GM23248 (cell line): ENCODE measurements around the gene PSME1. TPM values are rescaled to one million over a fixed set of nuclear protein-coding genes. Genes with fewer than 3 reads are reported as not detected.

Source experiments
- DNase-seq: peaks from one replicate; pipeline ENCODE4 v3.0.0-alpha.2; 2015
- H2AFZ ChIP-seq: fragments of 200-600 bp; sonication (generic); 2 replicates; pipeline ENCODE4 v1.6.1; 2016; ENCODE audit warnings: antibody characterized with exemption
- H3F3A ChIP-seq: fragments of 200-600 bp; sonication (generic); 2 replicates; pipeline ENCODE4 v1.6.1; 2016; ENCODE audit warnings: mild to moderate bottlenecking, antibody characterized with exemption, mixed run types; ENCODE audit not compliant: insufficient read depth
- H3K27ac ChIP-seq: fragments of 200-600 bp; sonication (generic); 2 replicates; pipeline ENCODE4 v1.5.1; 2016; ENCODE audit warnings: mild to moderate bottlenecking
- H3K27me3 ChIP-seq: fragments of 200-600 bp; sonication (generic); replicated peaks from 2 replicates; pipeline ENCODE4 v1.6.1; 2016; ENCODE audit warnings: mild to moderate bottlenecking; ENCODE audit not compliant: insufficient read depth
- H3K36me3 ChIP-seq: fragments of 200-600 bp; sonication (generic); 2 replicates; pipeline ENCODE4 v1.6.1; 2016; ENCODE audit warnings: low read depth, mild to moderate bottlenecking
- H3K4me1 ChIP-seq: fragments of 200-600 bp; sonication (generic); 2 replicates; pipeline ENCODE4 v1.6.1; 2016; ENCODE audit warnings: mild to moderate bottlenecking; ENCODE audit not compliant: insufficient read depth
- H3K4me2 ChIP-seq: fragments of 200-600 bp; sonication (generic); one replicate; pipeline ENCODE4 v1.6.1; 2016; ENCODE audit warnings: mild to moderate bottlenecking; ENCODE audit not compliant: unreplicated experiment
- H3K4me3 ChIP-seq: fragments of 200-600 bp; sonication (generic); 2 replicates; pipeline ENCODE4 v1.5.1; 2016; ENCODE audit warnings: mild to moderate bottlenecking
- H3K79me2 ChIP-seq: fragments of 200-600 bp; sonication (generic); 2 replicates; pipeline ENCODE4 v1.6.1; 2016; ENCODE audit warnings: mild to moderate bottlenecking; ENCODE audit not compliant: insufficient read depth
- H3K9ac ChIP-seq: fragments of 200-600 bp; sonication (generic); 2 replicates; pipeline ENCODE4 v1.6.1; 2016; ENCODE audit warnings: mild to moderate bottlenecking
- H3K9me2 ChIP-seq: fragments of 200-600 bp; sonication (generic); 2 replicates; pipeline ENCODE4 v1.6.1; 2016; ENCODE audit warnings: mixed run types, mild to moderate bottlenecking, moderate library complexity; ENCODE audit not compliant: insufficient read depth
- H3K9me3 ChIP-seq: fragments of 200-600 bp; sonication (generic); one replicate; pipeline ENCODE4 v1.6.1; 2017; ENCODE audit warnings: low read depth
- H4K20me1 ChIP-seq: fragments of 200-600 bp; sonication (generic); 2 replicates; pipeline ENCODE4 v1.6.0; 2016; ENCODE audit not compliant: insufficient read depth
- EZH2 ChIP-seq: fragments of 200-600 bp; sonication (generic); IDR thresholded peaks from 2 replicates; pipeline ENCODE4 v1.6.1; 2018; ENCODE audit warnings: antibody characterized with exemption, mild to moderate bottlenecking; ENCODE audit not compliant: insufficient read depth, poor library complexity, severe bottlenecking
- EZH2phosphoT487 ChIP-seq: fragments of 200-600 bp; sonication (generic); IDR thresholded peaks from 2 replicates; pipeline ENCODE4 v1.6.1; 2018; ENCODE audit warnings: antibody characterized with exemption, moderate library complexity, mild to moderate bottlenecking, low read depth; ENCODE audit not compliant: insufficient read depth
- WGBS, 2 experiments: methylation state at CpG; one replicate each; pipeline ENCODE4 v1.1.6; 2015 to 2017; ENCODE audit warnings: low lambda C conversion rate in 2 of 2, low coverage in 1 of 2; ENCODE audit errors: missing lambda C conversion rate in 2 of 2; 5-methylcytosine and 5-hydroxymethylcytosine counted together
- in situ Hi-C: fragments of 300-500 bp; cut with MboI; formaldehyde crosslinking; loops from 2 replicates; pipeline ENCODE4 v1.15.0; 2020
- polyA plus RNA-seq: library from polyadenylated mRNA; unstranded; fragments of >200 nt; fragmentation: Nextera tagmentation; extraction: Ambion mirVana; gene quantifications from 2 replicates; pipeline ENCODE4 v1.2.1, GENCODE V29; 2016
- total RNA-seq: library from RNA; depleted of rRNA; stranded (reverse); fragments of >200 nt; shearing (Covaris generic); gene quantifications from 2 replicates; pipeline ENCODE4 v1.2.3, GENCODE V29; 2014

PSME1 gene
- total and polyA plus RNA-seq, 2 experiments from 2014 or later: 58.9 to 144 TPM

GRCh38 chr14:24092110-24092504, 43.9 kb upstream of the PSME1 start:
- peaks cover 30% of the 10 kb centered on the region for H3K79me2 ChIP-seq
- TF ChIP-seq EZH2phosphoT487 (no peak), EZH2 (no peak)
- H3K9me3 ChIP-seq: no peaks in the 10 kb centered on the region
- no peaks in the 10 kb centered on the region for H3K27me3 ChIP-seq
- peaks cover 10% of the 10 kb centered on the region for H3K4me1 ChIP-seq
- no peak overlapping the region for H2AFZ ChIP-seq
- H3K4me2 ChIP-seq: no peak overlapping the region
- no peaks in the 10 kb centered on the region for H3K9me2 ChIP-seq
- H4K20me1 ChIP-seq: no peaks in the 10 kb centered on the region
- H3F3A ChIP-seq: peaks cover 12% of the 10 kb centered on the region
- H3K36me3 ChIP-seq: peaks cover 5% of the 10 kb centered on the region; the same call in 1 of the 2 replicates
- no peak for DNase-seq
- H3K9ac ChIP-seq: no peak overlapping the region
- no peak overlapping the region for H3K4me3 ChIP-seq
- H3K27ac ChIP-seq: no peak overlapping the region
- in situ Hi-C loops: no loop called here

- H3K36me3 ChIP-seq: peaks cover 7% of the 10 kb centered on the region; the same call in 1 of the 2 replicates
- H3K4me3 ChIP-seq: no peak overlapping the region
- in situ Hi-C loops: no loop called here
- no peaks in the 10 kb centered on the region for H4K20me1 ChIP-seq
- peak overlapping the region; percentile 10; the same call in 1 of the 2 replicates for H2AFZ ChIP-seq
- 71% methylated on average over 4 of the region's 4 CpGs for WGBS, 2 experiments
- peak; percentile 20 for DNase-seq
- no peaks in the 10 kb centered on the region for H3K9me2 ChIP-seq
- no peak overlapping the region for H3K9ac ChIP-seq
- H3K4me2 ChIP-seq: no peak overlapping the region
- H3F3A ChIP-seq: peaks cover 12% of the 10 kb centered on the region
- peaks cover 30% of the 10 kb centered on the region for H3K79me2 ChIP-seq
- no peaks in the 10 kb centered on the region for H3K27me3 ChIP-seq
- peaks cover 10% of the 10 kb centered on the region for H3K4me1 ChIP-seq
- TF ChIP-seq EZH2: no peak
- TF ChIP-seq EZH2phosphoT487: no peak
- no peaks in the 10 kb centered on the region for H3K9me3 ChIP-seq
- no peak overlapping the region for H3K27ac ChIP-seq
Observed at GRCh38 chr14:24092505-24093206, 43.3 kb upstream of the PSME1 start.

- H4K20me1 ChIP-seq: no peaks in the 10 kb centered on the region
- peak overlapping the region; percentile 75 for H2AFZ ChIP-seq
- no peak for TF ChIP-seq EZH2phosphoT487
- TF ChIP-seq EZH2: no peak
- no peaks in the 10 kb centered on the region for H3K27me3 ChIP-seq
- 72 to 77% methylated on average over 19 of the region's 19 CpGs for WGBS, 2 experiments
- H3K4me3 ChIP-seq: no peak overlapping the region
- peaks cover 10% of the 10 kb centered on the region for H3K4me1 ChIP-seq
- no peak for DNase-seq
- H3K36me3 ChIP-seq: peaks cover 14% of the 10 kb centered on the region; the same call in 1 of the 2 replicates
- no peaks in the 10 kb centered on the region for H3K9me3 ChIP-seq
- no peaks in the 10 kb centered on the region for H3K9me2 ChIP-seq
- H3K4me2 ChIP-seq: no peak overlapping the region
- peaks cover 30% of the 10 kb centered on the region for H3K79me2 ChIP-seq
- peaks cover 12% of the 10 kb centered on the region for H3F3A ChIP-seq
- H3K9ac ChIP-seq: peak overlapping the region; percentile 91
- peak overlapping the region; percentile 63 for H3K27ac ChIP-seq
- in situ Hi-C loops: no loop called here
Observed at GRCh38 chr14:24093207-24093900, 42.6 kb upstream of the PSME1 start.

- in situ Hi-C loops: no loop called here
- Histone ChIP-seq H3K9me3 (no peaks in the 10 kb centered on the region), H3F3A (peaks cover 12% of the 10 kb centered on the region), H3K9ac (peak within 1 kb of the TSS; percentile 91), H3K4me2 (peak within 1 kb of the TSS; percentile 90), H3K27me3 (no peaks in the 10 kb centered on the region), H2AFZ (peak within 1 kb of the TSS; percentile 75), H3K79me2 (peaks cover 30% of the 10 kb centered on the region), H3K4me1 (peaks cover 10% of the 10 kb centered on the region), H3K27ac (peak within 1 kb of the TSS; percentile 70), H4K20me1 (no peaks in the 10 kb centered on the region), H3K36me3 (peaks cover 14% of the 10 kb centered on the region; the same call in 1 of the 2 replicates), H3K9me2 (no peaks in the 10 kb centered on the region), H3K4me3 (peak within 1 kb of the TSS; percentile 94)
- peak; percentile 96 for DNase-seq
- TF ChIP-seq EZH2phosphoT487 (no peak), EZH2 (no peak)
- WGBS, 2 experiments: 1% methylated on average over 34 to 65 of the region's 68 CpGs
Observed at GRCh38 chr14:24093901-24094840, 41.8 kb upstream of the PSME1 start, which contains the start of gene PCK2. Gene PCK2 (plus strand): TSS chr14:24094311. CDS start chr14:24094406, 95 bp downstream.
